Fibroblast of mammary gland (primary cell): ENCODE measurements around the gene HIGD2A.

Source experiments
- DNase-seq: peaks from one replicate; pipeline ENCODE4 v3.0.0-alpha.2; 2010; ENCODE audit warnings: low read depth
- H3K4me3 ChIP-seq: 2 replicates; pipeline ENCODE4 v1.5.1; 2011; ENCODE audit warnings: low read depth, mild to moderate bottlenecking, low read length, moderate library complexity; ENCODE audit not compliant: control insufficient read depth
- TF ChIP-seq, protein P1 (sequence below): conservative IDR thresholded peaks from 2 replicates; pipeline ENCODE4 v1.5.1; 2011; ENCODE audit warnings: low read depth, low read length, inconsistent platforms; ENCODE audit not compliant: control insufficient read depth, insufficient read depth

Gene HIGD2A

GRCh38 chr5:176394096-176394495, 5.5 kb downstream of the HIGD2A start:
- H3K4me3 ChIP-seq: no peak overlapping the region
- TF ChIP-seq, protein P1, sequence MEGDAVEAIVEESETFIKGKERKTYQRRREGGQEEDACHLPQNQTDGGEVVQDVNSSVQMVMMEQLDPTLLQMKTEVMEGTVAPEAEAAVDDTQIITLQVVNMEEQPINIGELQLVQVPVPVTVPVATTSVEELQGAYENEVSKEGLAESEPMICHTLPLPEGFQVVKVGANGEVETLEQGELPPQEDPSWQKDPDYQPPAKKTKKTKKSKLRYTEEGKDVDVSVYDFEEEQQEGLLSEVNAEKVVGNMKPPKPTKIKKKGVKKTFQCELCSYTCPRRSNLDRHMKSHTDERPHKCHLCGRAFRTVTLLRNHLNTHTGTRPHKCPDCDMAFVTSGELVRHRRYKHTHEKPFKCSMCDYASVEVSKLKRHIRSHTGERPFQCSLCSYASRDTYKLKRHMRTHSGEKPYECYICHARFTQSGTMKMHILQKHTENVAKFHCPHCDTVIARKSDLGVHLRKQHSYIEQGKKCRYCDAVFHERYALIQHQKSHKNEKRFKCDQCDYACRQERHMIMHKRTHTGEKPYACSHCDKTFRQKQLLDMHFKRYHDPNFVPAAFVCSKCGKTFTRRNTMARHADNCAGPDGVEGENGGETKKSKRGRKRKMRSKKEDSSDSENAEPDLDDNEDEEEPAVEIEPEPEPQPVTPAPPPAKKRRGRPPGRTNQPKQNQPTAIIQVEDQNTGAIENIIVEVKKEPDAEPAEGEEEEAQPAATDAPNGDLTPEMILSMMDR: no peak
- DNase-seq: no peak

DNA sequence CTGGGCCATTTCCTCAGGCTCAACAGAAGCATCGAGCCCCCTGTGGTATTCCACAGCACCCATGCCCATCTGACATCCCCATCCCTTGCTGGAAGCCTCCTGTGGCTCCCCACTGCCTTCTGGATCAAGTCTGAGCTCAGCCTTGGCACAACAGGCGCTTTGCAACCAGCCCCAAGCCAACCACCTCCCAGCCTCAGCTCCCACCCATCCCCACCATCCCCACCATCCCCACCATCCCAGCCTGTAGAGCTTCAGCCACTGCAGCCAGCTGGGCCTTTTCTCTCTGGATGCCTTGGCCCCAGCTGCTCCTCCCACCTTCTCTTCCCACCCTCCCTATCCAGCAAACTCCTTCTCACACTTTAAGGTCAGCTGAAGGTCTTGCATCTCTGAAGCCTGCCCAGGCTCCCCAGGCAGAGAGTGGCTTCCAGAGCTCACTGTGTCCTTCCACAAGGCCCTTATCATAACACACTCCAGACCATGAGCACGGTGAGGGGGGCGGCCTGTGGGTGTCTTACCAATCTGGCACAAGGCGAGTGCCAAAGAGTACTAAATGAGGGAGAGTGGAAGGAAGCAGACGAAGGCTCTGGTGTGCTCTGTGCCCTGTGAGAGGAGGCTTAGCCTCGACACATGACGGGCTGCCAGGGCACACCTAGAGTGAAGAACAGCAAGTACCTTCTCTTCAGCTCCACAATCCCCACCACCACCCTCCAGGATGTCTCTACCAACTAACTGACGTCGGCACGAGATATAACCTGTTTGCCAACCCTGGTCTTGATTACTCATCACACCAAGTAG, 6.5 kb downstream of the HIGD2A start:
- no peak for DNase-seq
- TF ChIP-seq, protein P1: no peak
- no peak overlapping the region for H3K4me3 ChIP-seq

GRCh38 chr5:176396330-176396729, 7.8 kb downstream of the HIGD2A start:
- DNase-seq: peak; percentile 32
- no peak overlapping the region for H3K4me3 ChIP-seq
- TF ChIP-seq, protein P1: no peak

GRCh38 chr5:176397736-176398420, 9.3 kb downstream of the HIGD2A start:
- no peak for DNase-seq
- no peak overlapping the region for H3K4me3 ChIP-seq
- TF ChIP-seq, protein P1: no peak

DNA sequence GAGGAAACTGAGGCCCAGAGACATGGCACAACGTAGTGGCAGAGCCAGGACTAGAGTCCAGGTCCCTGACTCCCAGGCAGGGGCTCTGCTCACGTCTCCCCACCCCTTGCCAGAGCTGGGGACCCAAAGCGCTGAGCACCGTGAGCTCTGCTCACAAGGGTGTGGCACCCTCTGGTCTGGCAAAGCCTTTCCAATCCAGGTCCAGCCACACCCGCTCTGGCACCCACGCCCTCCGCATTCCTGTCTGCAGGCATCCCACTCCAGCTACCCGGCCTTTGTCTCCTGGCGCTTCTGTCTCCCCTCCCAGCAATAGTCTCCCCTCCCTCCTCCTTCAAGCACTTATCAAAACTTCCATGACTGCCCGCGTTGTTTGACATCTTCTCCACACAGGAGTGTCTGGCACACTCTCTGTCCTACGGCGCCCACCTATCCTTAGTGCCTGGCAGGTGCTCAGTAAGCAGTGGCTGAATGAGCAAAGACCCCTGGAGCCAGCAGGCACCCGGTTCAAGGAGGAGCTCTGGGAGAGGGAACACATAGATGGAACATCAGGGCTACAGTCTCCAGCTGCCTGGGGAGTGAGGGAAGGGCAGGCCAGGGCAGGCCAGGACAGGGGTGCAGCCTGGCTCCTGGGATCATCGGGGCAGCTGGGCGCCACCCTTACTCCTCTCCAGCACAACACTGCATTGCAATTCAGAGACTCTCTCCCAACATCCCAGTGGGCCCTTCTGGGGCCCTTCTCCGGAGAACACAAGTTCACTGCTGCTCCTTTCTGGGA, 12.0 kb downstream of the HIGD2A start:
- TF ChIP-seq, protein P1: no peak
- DNase-seq: no peak
- H3K4me3 ChIP-seq: no peak overlapping the region

GRCh38 chr5:176401281-176402205, 13.0 kb downstream of the HIGD2A start:
- H3K4me3 ChIP-seq: no peak overlapping the region
- TF ChIP-seq, protein P1: no peak

More at GRCh38 chr5:176401281-176402205, 13.0 kb downstream of the HIGD2A start:
- no peak for DNase-seq
